HG03342 (cell line): Measurements from ENCODE around the gene THBD.

ENCODE experiments used
- ATAC-seq: cut with Tn5 transposase; IDR thresholded peaks from one replicate; pipeline ENCODE4 v1.9.1; 2021; ENCODE audit warnings: mild to moderate bottlenecking, moderate library complexity; ENCODE audit not compliant: unreplicated experiment

THBD gene

GRCh38 chr20:23084845-23085365 lies 35.4 kb upstream of the THBD start:
- no peak for ATAC-seq

- ATAC-seq, result no peak
Observed at GRCh38 chr20:23084282-23084844, 34.9 kb upstream of the THBD start.

- ATAC-seq, result no peak
Observed at GRCh38 chr20:23083553-23084220, 34.2 kb upstream of the THBD start.

GRCh38 chr20:23082846-23083552 lies 33.5 kb upstream of the THBD start:
- no peak for ATAC-seq

- ATAC-seq, result no peak
Observed at GRCh38 chr20:23081263-23081819, 31.9 kb upstream of the THBD start.

- ATAC-seq, result no peak
Observed at GRCh38 chr20:23080521-23080920, 31.0 kb upstream of the THBD start.

- no peak for ATAC-seq
Observed at GRCh38 chr20:23079926-23080325, 30.5 kb upstream of the THBD start.

GRCh38 chr20:23079016-23079351 lies 29.5 kb upstream of the THBD start:
- no peak for ATAC-seq

- no peak for ATAC-seq
Observed at GRCh38 chr20:23078351-23079015, 29.0 kb upstream of the THBD start.

- no peak for ATAC-seq
Observed at GRCh38 chr20:23077277-23077676, 27.8 kb upstream of the THBD start.

- no peak for ATAC-seq
Observed at GRCh38 chr20:23074052-23074451, 24.6 kb upstream of the THBD start.

GRCh38 chr20:23072892-23073586 lies 23.6 kb upstream of the THBD start:
- no peak for ATAC-seq

GRCh38 chr20:23071996-23072395 lies 22.5 kb upstream of the THBD start:
- ATAC-seq, result no peak

GRCh38 chr20:23071398-23071797 lies 21.9 kb upstream of the THBD start:
- ATAC-seq, result no peak

GRCh38 chr20:23069108-23069507 lies 19.6 kb upstream of the THBD start:
- no peak for ATAC-seq

- ATAC-seq, result no peak
Observed at GRCh38 chr20:23068283-23068682, 18.8 kb upstream of the THBD start.

- ATAC-seq, result no peak
Observed at GRCh38 chr20:23066772-23067171, 17.3 kb upstream of the THBD start.

- ATAC-seq, result no peak
Observed at GRCh38 chr20:23065266-23066201, 16.1 kb upstream of the THBD start.

- no peak for ATAC-seq
Observed at GRCh38 chr20:23063581-23063980, 14.1 kb upstream of the THBD start.

- ATAC-seq, result no peak
Observed at GRCh38 chr20:23063168-23063567, 13.7 kb upstream of the THBD start.
